B cell (primary cell): ENCODE results near the gene CYP1B1.

Source experiments
- EZH2 ChIP-seq: IDR thresholded peaks from 2 replicates; pipeline ENCODE4 v1.6.1; 2012; ENCODE audit warnings: borderline replicate concordance, low read depth, mild to moderate bottlenecking, moderate library complexity, low read length; ENCODE audit not compliant: insufficient read depth, poor library complexity, severe bottlenecking
- TF ChIP-seq, protein P1 (sequence below): fragments of 200-600 bp; IDR thresholded peaks from one replicate; pipeline ENCODE4 v1.8.0; 2022; ENCODE audit warnings: antibody characterized with exemption, mild to moderate bottlenecking

DNA sequence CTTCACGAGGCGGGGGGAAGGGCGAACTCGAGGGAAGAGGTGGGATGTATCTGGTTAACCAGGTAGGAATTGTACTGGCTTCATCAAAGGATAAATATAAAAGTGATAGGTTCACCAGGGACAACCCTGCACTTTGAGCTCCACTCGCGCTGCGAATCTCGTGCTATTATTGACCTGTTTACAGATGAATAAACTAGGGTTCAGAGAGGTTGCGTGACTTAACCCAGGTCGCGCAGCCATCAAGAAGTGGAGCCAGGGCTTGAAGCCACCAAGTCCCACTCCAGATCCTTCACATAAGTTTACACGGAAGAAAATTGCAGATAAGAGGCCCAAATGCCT, 1.4 kb upstream of the CYP1B1 start:
- TF ChIP-seq, protein P1, sequence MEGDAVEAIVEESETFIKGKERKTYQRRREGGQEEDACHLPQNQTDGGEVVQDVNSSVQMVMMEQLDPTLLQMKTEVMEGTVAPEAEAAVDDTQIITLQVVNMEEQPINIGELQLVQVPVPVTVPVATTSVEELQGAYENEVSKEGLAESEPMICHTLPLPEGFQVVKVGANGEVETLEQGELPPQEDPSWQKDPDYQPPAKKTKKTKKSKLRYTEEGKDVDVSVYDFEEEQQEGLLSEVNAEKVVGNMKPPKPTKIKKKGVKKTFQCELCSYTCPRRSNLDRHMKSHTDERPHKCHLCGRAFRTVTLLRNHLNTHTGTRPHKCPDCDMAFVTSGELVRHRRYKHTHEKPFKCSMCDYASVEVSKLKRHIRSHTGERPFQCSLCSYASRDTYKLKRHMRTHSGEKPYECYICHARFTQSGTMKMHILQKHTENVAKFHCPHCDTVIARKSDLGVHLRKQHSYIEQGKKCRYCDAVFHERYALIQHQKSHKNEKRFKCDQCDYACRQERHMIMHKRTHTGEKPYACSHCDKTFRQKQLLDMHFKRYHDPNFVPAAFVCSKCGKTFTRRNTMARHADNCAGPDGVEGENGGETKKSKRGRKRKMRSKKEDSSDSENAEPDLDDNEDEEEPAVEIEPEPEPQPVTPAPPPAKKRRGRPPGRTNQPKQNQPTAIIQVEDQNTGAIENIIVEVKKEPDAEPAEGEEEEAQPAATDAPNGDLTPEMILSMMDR, result no peak
- no peak for TF ChIP-seq EZH2
